ENCODE data around the gene MACROD2.

GRCh38 chr20:15498926-15499325 lies 1503.6 kb downstream of the MACROD2 start:
- TF ChIP-seq CTCF (IDR thresholded peaks at IDR 0.05) (no peak), EZH2 (IDR thresholded peaks at IDR 0.05; ENCODE audit: borderline replicate concordance, insufficient read depth, low read depth, low read length, poor library complexity, severe bottlenecking) (no peak)
